WTC11 (cell line): Measurements from ENCODE around the gene PRAC2. TPM values are rescaled to one million over a fixed set of nuclear protein-coding genes. Genes with fewer than 3 reads are reported as not detected.

ENCODE experiments used
- ATAC-seq: fragments of 200-7000 bp; cut with Tn5 transposase; 2 replicates; pipeline ENCODE4 v1.10.0; 2021; ENCODE audit warnings: mild to moderate bottlenecking, moderate library complexity
- CTCF ChIA-PET: fragments of 300-600 bp; sonication (Branson Sonifier 250); formaldehyde crosslinking; loops from one replicate; lab custom pipeline; 2021; ENCODE audit warnings: antibody characterized with exemption; lab: Charles Lee
- POLR2A ChIA-PET: fragments of 350-600 bp; sonication (Branson Sonifier 250); formaldehyde crosslinking; loops from one replicate; lab custom pipeline; 2021; ENCODE audit warnings: antibody characterized with exemption; lab: Charles Lee
- DNase-seq: peaks from one replicate; pipeline ENCODE4 v3.0.0; 2021; ENCODE audit warnings: low spot score
- H3K27ac Mint-ChIP-seq: 2 replicates; pipeline ENCODE4 v1.8.0; 2021; ENCODE audit warnings: mixed read lengths
- H3K27me3 Mint-ChIP-seq: 2 replicates; pipeline ENCODE4 v1.8.0; 2021; ENCODE audit warnings: low read depth, mild to moderate bottlenecking, moderate library complexity, mixed read lengths
- H3K36me3 Mint-ChIP-seq: 2 replicates; pipeline ENCODE4 v1.8.0; 2021; ENCODE audit warnings: mixed read lengths
- H3K4me1 Mint-ChIP-seq: 2 replicates; pipeline ENCODE4 v1.8.0; 2022; ENCODE audit warnings: mixed read lengths
- H3K4me3 Mint-ChIP-seq: 2 replicates; pipeline ENCODE4 v1.8.0; 2021; ENCODE audit warnings: mild to moderate bottlenecking, moderate library complexity, mixed read lengths
- H3K9me3 Mint-ChIP-seq: 2 replicates; pipeline ENCODE4 v1.8.0; 2021; ENCODE audit warnings: mixed read lengths
- CBFB ChIP-seq: sonication (generic); formaldehyde crosslinking; IDR thresholded peaks from 2 replicates; pipeline ENCODE4 v1.8.1; 2022; ENCODE audit warnings: mild to moderate bottlenecking, low read depth, missing genetic modification reagents
- CREM ChIP-seq: sonication (generic); formaldehyde crosslinking; IDR thresholded peaks from 2 replicates; pipeline ENCODE4 v1.8.1; 2022; ENCODE audit warnings: mild to moderate bottlenecking, missing genetic modification reagents, moderate library complexity
- E2F4 ChIP-seq: sonication (generic); formaldehyde crosslinking; IDR thresholded peaks from 2 replicates; pipeline ENCODE4 v1.8.1; 2022; ENCODE audit warnings: low read depth, mild to moderate bottlenecking, moderate library complexity, missing genetic modification reagents, borderline replicate concordance
- E2F5 ChIP-seq: sonication (generic); formaldehyde crosslinking; IDR thresholded peaks from 2 replicates; pipeline ENCODE4 v1.8.1; 2022; ENCODE audit warnings: mild to moderate bottlenecking, moderate library complexity, missing genetic modification reagents
- ELF4 ChIP-seq: sonication (generic); formaldehyde crosslinking; IDR thresholded peaks from 2 replicates; pipeline ENCODE4 v1.8.1; 2022; ENCODE audit warnings: low read depth, mild to moderate bottlenecking, moderate library complexity, missing genetic modification reagents
- FOXK1 ChIP-seq: sonication (generic); formaldehyde crosslinking; IDR thresholded peaks from 2 replicates; pipeline ENCODE4 v1.8.0; 2022; ENCODE audit warnings: mild to moderate bottlenecking, moderate library complexity, missing genetic modification reagents
- FOXP1 ChIP-seq: sonication (generic); formaldehyde crosslinking; IDR thresholded peaks from 2 replicates; pipeline ENCODE4 v1.8.0; 2022; ENCODE audit warnings: missing genetic modification reagents, mild to moderate bottlenecking, moderate library complexity, borderline replicate concordance
- GTF2I ChIP-seq: fragments of 250-450 bp; sonication (Bioruptor Pico); conservative IDR thresholded peaks from 2 replicates; pipeline ENCODE4 v1.4.0; 2021; ENCODE audit warnings: mild to moderate bottlenecking
- IRF1 ChIP-seq: sonication (generic); formaldehyde crosslinking; IDR thresholded peaks from 2 replicates; pipeline ENCODE4 v1.8.0; 2023; ENCODE audit warnings: missing genetic modification reagents
- KAT7 ChIP-seq: sonication (generic); formaldehyde crosslinking; IDR thresholded peaks from 2 replicates; pipeline ENCODE4 v1.8.1; 2023; ENCODE audit warnings: missing genetic modification reagents, mild to moderate bottlenecking, borderline replicate concordance
- MXD4 ChIP-seq: fragments of 250-450 bp; sonication (Bioruptor Pico); IDR thresholded peaks from 2 replicates; pipeline ENCODE4 v1.8.0; 2021; ENCODE audit warnings: mild to moderate bottlenecking, moderate library complexity, borderline replicate concordance
- MYBL2 ChIP-seq: sonication (generic); formaldehyde crosslinking; IDR thresholded peaks from 2 replicates; pipeline ENCODE4 v1.8.1; 2023; ENCODE audit warnings: mild to moderate bottlenecking, moderate library complexity, missing genetic modification reagents
- NFE2L1 ChIP-seq: sonication (generic); formaldehyde crosslinking; IDR thresholded peaks from 2 replicates; pipeline ENCODE4 v1.8.1; 2023; ENCODE audit warnings: missing genetic modification reagents
- TEAD1 ChIP-seq: sonication (generic); formaldehyde crosslinking; IDR thresholded peaks from 2 replicates; pipeline ENCODE4 v1.8.0; 2022; ENCODE audit warnings: mild to moderate bottlenecking, missing genetic modification reagents
- ZNF121 ChIP-seq: sonication (generic); formaldehyde crosslinking; IDR thresholded peaks from 2 replicates; pipeline ENCODE4 v1.8.0; 2023; ENCODE audit warnings: missing genetic modification reagents
- ZNF532 ChIP-seq: fragments of 250-450 bp; sonication (Bioruptor Pico); IDR thresholded peaks from 2 replicates; pipeline ENCODE4 v1.9.0; 2021; ENCODE audit warnings: mild to moderate bottlenecking, borderline replicate concordance
- ZNF671 ChIP-seq: fragments of 250-450 bp; sonication (Bioruptor Pico); IDR thresholded peaks from 2 replicates; pipeline ENCODE4 v1.8.0; 2021; ENCODE audit warnings: mild to moderate bottlenecking
- total RNA-seq: library from RNA; stranded (reverse); gene quantifications from 3 replicates; pipeline ENCODE4 v1.2.3, GENCODE V29; 2021

Gene PRAC2
- total RNA-seq, 1 experiment from 2014 or later = 22.3 TPM

GRCh38 chr17:48729335-48730239, 6.6 kb downstream of the PRAC2 start:
- TF ChIP-seq E2F5 (CRISPR knock-in tag) = no peak
- no peak for TF ChIP-seq ZNF121 (CRISPR knock-in tag)
- TF ChIP-seq ELF4 (CRISPR knock-in tag) = no peak
- no peak for TF ChIP-seq FOXP1
- no peak for TF ChIP-seq NFE2L1
- TF ChIP-seq GTF2I (CRISPR knock-in tag) = no peak
- no peak for TF ChIP-seq TEAD1 (CRISPR knock-in tag)
- TF ChIP-seq IRF1 (CRISPR knock-in tag) = no peak
- TF ChIP-seq MXD4 (CRISPR knock-in tag) = no peak
- no peak for TF ChIP-seq FOXK1 (CRISPR knock-in tag)
- DNase-seq (no peak), ATAC-seq (no peak)
- H3K4me1 Mint-ChIP-seq = peaks cover 40% of the 10 kb centered on the region
- H3K9me3 Mint-ChIP-seq = no peaks in the 10 kb centered on the region
- POLR2A ChIA-PET = no interaction called here
- H3K36me3 Mint-ChIP-seq = no peaks in the 10 kb centered on the region
- CTCF ChIA-PET = interaction anchor here (0.6 to 2.7 kb wide), 9 partner anchors 9 to 93 kb away, joined by 3 to 18 read pairs (median 4); no protein-coding TSS in a partner anchor
- H3K27me3 Mint-ChIP-seq = peaks cover 100% of the 10 kb centered on the region
- H3K4me3 Mint-ChIP-seq = peak overlapping the region; percentile 74
- H3K27ac Mint-ChIP-seq = no peak overlapping the region

GRCh38 chr17:48730240-48730550, 7.2 kb downstream of the PRAC2 start:
- Mint-ChIP-seq H3K4me1 (peaks cover 37% of the 10 kb centered on the region), H3K4me3 (no peak overlapping the region), H3K27me3 (peaks cover 100% of the 10 kb centered on the region), H3K27ac (no peak overlapping the region), H3K36me3 (no peaks in the 10 kb centered on the region), H3K9me3 (no peaks in the 10 kb centered on the region)
- ChIA-PET POLR2A (no interaction called here), CTCF (interaction anchor here (0.8 to 2.7 kb wide), 8 partner anchors 8 to 94 kb away, joined by 3 to 18 read pairs (median 4); no protein-coding TSS in a partner anchor)
- TF ChIP-seq CBFB (no peak), E2F4 (CRISPR knock-in tag) (no peak), MYBL2 (CRISPR knock-in tag) (no peak)
- ATAC-seq (no peak), DNase-seq (no peak)

GRCh38 chr17:48731355-48731754, 8.4 kb downstream of the PRAC2 start:
- peaks cover 100% of the 10 kb centered on the region for H3K27me3 Mint-ChIP-seq
- no peaks in the 10 kb centered on the region for H3K9me3 Mint-ChIP-seq
- POLR2A ChIA-PET = interaction anchor here (0.6 kb wide), 1 partner anchor 35 kb away, joined by 3 read pairs; no protein-coding TSS in a partner anchor
- H3K4me1 Mint-ChIP-seq = peaks cover 31% of the 10 kb centered on the region
- CTCF ChIA-PET = interaction anchor here (1.0 to 9.3 kb wide), 7 partner anchors 8 to 147 kb away, joined by 3 to 70 read pairs (median 6); partner anchors contain the start of genes PRAC1 and PRAC2
- ATAC-seq (no peak), DNase-seq (no peak)
- no peak overlapping the region for H3K4me3 Mint-ChIP-seq
- no peaks in the 10 kb centered on the region for H3K36me3 Mint-ChIP-seq
- TF ChIP-seq CREM (CRISPR knock-in tag) = no peak
- TF ChIP-seq E2F5 (CRISPR knock-in tag) = no peak
- TF ChIP-seq ZNF671 (CRISPR knock-in tag) = no peak
- no peak for TF ChIP-seq ZNF532
- TF ChIP-seq KAT7 = no peak
- no peak for TF ChIP-seq FOXK1 (CRISPR knock-in tag)
- H3K27ac Mint-ChIP-seq = no peak overlapping the region
